ENCODE data around the gene FNDC1. TPM values are rescaled to one million over a fixed set of nuclear protein-coding genes. Genes with fewer than 3 reads are reported as not detected.

The FNDC1 gene
- total RNA-seq, 4 donors from 2014 or later, result 2.3 to 6.6 (median 4.6) TPM

DNA sequence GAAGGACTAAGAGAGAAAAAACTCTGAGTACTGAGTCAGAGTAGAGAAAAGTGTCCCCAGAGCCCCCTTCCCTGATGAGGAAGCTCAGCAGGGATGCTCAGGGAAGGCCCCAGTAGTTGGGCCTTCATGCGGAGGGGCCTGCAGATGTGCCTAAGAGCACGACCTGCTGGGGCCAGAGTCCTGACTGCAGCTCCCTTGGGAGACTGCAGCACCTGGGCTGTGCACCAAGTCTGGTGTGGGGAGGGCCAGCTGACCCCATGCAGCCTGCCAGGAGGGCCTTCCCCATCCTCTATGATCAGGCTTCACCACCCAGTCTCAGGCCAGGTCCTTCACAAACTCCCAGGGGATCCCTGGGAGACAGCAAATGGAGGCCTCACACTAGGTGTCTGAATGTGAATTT lies 130.4 kb downstream of the FNDC1 start:
- no peak for TF ChIP-seq CTCF (IDR thresholded peaks at IDR 0.05; ENCODE audit: low read depth)

DNA sequence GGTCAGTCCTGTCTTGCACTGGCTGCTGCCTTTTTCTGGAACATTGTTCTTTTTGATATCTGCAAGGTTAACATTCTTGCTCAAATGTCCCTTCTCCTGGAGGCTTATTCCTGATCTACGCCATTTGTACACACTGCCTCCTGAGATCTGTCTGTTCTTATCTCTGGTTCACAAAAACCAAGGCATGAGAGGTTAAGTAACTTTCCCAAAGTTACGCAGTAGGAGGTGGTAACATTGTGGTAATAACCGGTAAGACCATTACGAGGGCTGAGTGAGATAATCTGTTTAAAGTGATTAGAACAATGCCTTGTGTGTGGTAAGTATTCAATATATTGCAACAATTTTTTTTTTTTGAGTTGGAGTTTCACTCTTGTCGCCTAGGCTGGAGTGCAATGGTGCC lies 132.1 kb downstream of the FNDC1 start:
- no peak for TF ChIP-seq CTCF (IDR thresholded peaks at IDR 0.05; ENCODE audit: low read depth)

DNA sequence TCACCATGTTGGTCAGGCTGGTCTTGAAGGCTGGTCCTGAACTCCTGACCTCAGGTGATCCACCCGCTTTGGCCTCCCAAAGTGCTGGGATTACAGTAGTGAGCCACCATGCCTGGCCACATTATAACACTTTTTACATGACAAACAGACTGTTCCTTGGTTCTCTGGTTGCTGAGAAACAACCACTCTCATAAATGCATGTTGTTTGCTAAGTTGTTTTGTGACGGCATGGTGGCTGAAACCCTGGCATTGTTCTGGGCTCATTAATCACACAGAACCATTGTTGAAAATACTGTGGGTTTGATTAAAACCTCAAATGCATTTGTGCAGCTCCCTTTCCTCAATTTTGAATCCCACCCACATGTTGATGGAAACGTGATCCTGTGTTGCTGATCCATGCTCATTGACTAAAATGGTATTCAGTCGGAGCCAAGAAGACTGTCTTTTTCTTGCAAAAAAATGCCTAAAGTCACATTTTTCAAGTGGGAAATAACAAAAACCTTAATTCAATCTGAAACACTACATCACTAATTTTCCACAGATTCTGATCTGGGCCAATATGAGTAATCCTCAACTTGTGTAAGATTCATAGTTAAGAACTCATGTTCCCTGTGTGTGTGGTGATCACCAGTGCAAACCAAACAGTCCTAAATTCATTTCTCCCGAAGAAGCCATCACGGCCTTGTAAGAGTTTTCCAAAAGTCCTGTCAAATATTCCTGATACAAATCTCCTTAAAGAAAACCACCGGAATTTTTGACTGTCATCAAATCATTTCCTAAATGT lies 132.8 kb downstream of the FNDC1 start:
- TF ChIP-seq CTCF (IDR thresholded peaks at IDR 0.05; ENCODE audit: low read depth), result no peak

DNA sequence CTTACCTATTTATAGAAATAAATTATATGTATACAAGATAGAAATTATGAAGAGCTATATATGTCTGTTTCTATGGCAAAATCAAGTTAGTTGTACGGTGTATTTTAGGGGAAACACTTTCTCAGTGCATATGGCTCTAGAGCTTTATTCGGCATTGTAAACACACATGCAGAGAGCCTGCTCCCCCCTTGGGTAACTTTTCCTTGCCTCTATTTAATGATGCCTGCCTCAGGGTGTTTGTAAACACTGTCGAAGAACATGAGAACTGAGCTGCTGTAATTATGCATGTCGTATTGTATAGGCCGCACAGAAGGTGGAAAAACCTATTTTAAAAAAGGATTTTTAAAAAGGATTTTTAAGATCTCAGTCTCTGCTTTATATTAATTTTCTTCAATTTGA lies 133.4 kb downstream of the FNDC1 start:
- TF ChIP-seq CTCF (IDR thresholded peaks at IDR 0.05; ENCODE audit: low read depth), result no peak

GRCh38 chr6:159303159-159303558 lies 134.0 kb downstream of the FNDC1 start:
- no peak for TF ChIP-seq CTCF (IDR thresholded peaks at IDR 0.05; ENCODE audit: low read depth)

- TF ChIP-seq CTCF (IDR thresholded peaks at IDR 0.05; ENCODE audit: low read depth), result no peak
Observed at GRCh38 chr6:159303784-159304183, 134.6 kb downstream of the FNDC1 start.

GRCh38 chr6:159304641-159305040 lies 135.4 kb downstream of the FNDC1 start:
- no peak for TF ChIP-seq CTCF (IDR thresholded peaks at IDR 0.05; ENCODE audit: low read depth)

All from subcutaneous adipose tissue (tissue), 4 donors.